Daoy (cell line): ENCODE measurements around the gene ZBTB7C. TPM values are rescaled to one million over a fixed set of nuclear protein-coding genes. Genes with fewer than 3 reads are reported as not detected.

Experiments used
- DNase-seq: peaks from one replicate; pipeline ENCODE4 v3.0.0-alpha.2; 2015; ENCODE audit warnings: low read depth
- total RNA-seq: library from RNA; depleted of rRNA; stranded (reverse); fragments of >200 nt; shearing (Covaris generic); gene quantifications from 2 replicates; pipeline ENCODE4 v1.2.3, GENCODE V29; 2014

ZBTB7C gene
- total RNA-seq, 1 experiment from 2014 or later, result 0.29 TPM

GRCh38 chr18:48060346-48060745, 348.8 kb downstream of the ZBTB7C start:
- DNase-seq, result no peak

DNA sequence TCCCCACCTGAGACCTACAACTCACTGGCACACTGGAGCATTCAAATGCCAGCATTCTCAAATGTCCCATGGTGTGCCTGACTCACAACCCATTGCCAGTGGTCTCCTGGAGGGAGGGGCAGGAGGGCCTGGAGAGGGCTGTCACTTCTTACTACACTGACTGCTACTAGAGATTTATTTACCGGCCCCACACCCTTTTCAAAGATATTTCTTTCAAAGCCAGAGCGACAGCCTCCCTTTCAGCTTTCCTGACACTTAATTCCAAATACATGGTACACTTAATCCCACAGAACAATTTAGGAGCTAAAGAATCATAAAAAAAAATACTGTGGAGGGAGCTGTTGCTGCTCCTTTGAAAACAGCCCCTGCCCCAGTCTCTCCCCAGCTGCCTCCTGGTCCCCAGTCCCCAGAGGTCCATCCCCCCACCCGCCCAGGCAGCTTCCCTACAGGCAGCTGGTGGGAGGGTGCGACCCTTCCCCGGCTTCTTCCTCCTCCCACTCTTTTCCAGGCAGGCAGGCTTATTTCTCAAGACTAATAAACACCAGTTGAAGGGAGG, 349.6 kb downstream of the ZBTB7C start:
- DNase-seq, result peak; percentile 29

DNA sequence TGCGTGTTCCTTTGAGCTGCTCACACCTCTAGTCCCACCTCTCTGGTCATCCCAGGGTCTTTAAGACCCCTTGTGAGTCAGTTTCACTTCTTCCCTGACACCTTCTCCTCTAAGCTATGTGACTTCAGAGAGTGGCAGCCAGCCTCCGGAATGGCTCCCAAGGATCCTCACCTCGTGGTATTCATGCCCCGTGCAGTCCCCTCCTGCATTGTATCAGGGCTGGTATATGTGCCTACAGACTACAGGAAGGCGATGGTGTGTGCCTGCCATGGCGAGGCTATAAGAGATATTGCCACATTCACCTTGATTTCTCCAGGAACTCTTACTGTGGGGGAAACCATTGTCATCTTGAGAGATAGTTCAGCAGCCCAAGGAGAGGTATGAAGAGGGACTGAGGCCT, 350.7 kb downstream of the ZBTB7C start:
- DNase-seq, result no peak

DNA sequence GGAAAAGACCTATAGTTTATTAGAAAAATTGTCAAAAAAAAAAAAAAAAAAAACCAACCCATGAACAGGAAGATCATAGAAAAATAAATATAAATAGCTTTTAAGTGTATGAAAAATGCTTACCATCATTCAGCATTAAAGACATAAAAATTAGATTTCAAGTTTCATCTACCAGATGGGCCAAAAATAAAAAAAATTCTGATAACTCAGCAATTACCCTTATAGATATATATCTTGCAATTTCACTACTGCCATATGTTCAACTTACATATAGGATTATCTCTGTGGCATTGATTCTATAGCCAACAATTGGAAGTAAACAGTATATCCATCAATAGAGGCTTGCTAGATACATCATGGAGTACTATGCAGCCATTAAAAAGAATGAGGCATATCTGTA, 352.2 kb downstream of the ZBTB7C start:
- DNase-seq, result no peak

GRCh38 chr18:48055351-48055750, 353.8 kb downstream of the ZBTB7C start:
- DNase-seq, result no peak

GRCh38 chr18:48053881-48054816, 355.0 kb downstream of the ZBTB7C start:
- DNase-seq, result no peak

DNA sequence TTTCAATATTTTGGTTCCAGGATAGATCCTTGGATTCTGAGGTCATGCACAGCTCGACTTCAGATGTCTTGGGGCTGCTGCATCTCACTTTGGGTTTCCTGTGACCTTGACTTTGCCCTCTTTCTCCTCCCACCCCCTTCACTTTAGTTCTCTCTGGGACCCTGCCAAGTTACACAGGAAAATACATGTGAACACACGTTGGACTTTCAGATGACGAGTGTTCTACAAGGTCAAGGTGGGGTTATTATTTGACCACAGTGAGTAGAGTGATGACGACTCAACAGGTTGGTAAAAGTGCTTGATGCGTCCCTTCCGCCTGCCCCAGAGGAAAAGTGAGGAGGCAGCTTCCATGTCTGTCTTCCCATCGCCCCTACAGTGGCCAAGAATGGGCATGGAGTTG, 356.3 kb downstream of the ZBTB7C start:
- no peak for DNase-seq

- DNase-seq, result no peak
These were observed 357.0 kb downstream of the ZBTB7C start for GRCh38 chr18:48051945-48052840.

- DNase-seq, result no peak
These were observed 359.0 kb downstream of the ZBTB7C start for GRCh38 chr18:48050176-48050575.

DNA sequence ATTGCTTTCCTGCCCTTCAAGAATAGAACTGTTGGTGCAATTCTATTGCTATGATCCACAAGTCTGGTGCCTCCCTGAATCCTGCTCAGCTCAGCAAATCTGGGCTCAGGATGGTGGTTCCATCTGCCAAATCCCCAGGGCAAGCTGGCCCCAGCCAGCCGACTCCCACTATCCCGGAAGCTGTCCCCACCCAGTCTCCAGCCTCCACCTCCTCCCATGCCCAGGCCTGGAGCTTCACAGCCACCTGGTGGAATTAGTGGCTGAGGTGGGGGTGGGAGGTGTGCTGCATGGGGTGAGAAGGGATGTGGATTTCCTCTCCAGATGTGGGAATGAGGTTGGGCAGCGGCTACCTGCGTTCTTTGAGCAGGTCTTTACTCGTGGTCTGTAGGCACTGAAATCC, 359.4 kb downstream of the ZBTB7C start:
- DNase-seq, result no peak

DNA sequence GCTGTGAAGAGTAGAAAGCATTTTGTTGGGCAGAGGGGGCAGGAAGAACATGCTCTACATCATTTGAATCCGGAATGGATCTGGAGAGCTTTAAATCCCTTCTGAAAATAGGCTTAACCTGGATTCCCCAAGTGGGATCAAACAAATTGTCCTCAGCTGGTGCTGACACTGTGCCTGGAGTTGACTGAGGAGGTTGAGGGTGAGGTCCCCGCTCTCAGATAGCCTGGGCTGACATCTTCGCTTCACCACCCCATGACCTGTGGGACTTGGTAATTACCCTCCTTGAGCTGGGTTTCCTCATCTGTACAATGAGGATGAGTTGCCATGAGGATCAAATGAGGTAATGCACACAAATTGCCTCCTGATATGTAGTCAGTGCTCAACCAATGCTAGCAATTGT, 360.9 kb downstream of the ZBTB7C start:
- DNase-seq, result no peak

- DNase-seq, result no peak
These were observed 362.3 kb downstream of the ZBTB7C start for GRCh38 chr18:48046843-48047242.

GRCh38 chr18:48045744-48046143, 363.4 kb downstream of the ZBTB7C start:
- DNase-seq, result no peak

GRCh38 chr18:48044944-48045343, 364.2 kb downstream of the ZBTB7C start:
- DNase-seq, result no peak

DNA sequence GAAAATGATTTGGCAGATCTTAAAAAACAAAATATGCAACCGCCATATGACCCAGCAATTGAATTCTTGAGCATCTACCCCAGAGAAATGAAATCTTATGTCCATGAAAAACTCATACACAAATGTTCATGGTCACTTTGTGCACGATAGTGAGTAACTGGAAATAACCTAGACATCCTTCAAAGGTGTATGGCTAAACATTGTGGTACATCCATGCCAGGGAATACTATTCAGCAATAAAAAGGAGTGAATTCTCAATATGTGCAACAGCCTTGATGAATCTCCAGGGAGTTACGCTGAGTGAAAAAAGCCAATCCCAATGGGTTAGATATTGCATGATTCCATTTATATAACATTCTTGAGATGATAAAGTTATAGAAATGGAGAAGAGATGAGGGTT, 366.0 kb downstream of the ZBTB7C start:
- no peak for DNase-seq

GRCh38 chr18:48042431-48042830, 366.8 kb downstream of the ZBTB7C start:
- no peak for DNase-seq

DNA sequence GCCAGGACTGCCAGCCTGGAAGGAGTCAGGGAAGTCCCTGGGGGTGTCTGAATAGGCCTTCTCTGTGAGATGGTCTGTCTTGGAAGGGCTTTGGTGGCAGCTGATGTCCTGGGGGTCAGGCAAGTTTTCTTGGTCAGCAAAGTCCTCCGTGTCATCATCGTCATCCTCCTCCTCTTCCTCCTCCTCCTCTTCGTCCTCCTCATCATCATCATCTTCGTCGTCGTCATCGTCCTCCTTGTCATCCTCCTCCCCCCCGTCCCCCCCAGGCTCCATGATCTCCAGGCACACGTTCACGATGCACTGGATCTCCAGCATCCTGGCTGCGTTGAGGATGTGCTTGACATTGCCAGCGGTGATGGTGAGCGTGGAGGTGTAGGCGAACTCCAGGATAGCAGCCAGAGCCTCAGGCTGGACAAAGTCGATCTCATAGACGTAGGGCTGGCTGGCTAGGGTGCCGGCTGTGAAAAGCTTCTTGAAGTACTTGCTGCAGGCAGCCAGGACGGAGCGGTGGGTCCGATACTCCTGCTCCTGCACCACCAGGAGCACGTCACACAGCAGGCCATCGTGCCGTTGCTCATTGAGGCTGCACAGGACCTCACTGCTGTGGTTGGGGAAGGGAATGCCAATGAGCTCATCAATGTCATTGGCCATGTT, 368.6 kb downstream of the ZBTB7C start:
- DNase-seq, result no peak

GRCh38 chr18:48039769-48040215, 369.4 kb downstream of the ZBTB7C start:
- DNase-seq, result no peak

DNA sequence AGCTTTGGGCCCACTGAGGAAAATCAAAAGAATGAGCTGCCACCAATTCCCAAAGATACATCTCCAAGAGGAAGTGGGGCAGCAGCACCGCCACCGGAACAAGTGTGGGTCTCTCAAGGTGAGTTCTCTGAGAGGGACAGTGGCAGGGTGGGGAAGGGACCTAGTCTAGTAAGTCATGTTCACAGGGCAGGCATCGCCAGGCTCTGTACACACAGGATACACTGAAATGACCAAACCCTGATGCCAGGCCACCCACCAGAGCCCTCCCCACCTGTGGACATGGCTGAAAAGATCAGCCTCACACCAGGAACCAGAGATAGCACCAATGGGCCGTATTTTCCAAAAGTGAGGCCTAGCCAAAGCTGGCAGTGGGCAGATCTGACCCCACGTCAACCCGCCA, 370.5 kb downstream of the ZBTB7C start:
- no peak for DNase-seq

DNA sequence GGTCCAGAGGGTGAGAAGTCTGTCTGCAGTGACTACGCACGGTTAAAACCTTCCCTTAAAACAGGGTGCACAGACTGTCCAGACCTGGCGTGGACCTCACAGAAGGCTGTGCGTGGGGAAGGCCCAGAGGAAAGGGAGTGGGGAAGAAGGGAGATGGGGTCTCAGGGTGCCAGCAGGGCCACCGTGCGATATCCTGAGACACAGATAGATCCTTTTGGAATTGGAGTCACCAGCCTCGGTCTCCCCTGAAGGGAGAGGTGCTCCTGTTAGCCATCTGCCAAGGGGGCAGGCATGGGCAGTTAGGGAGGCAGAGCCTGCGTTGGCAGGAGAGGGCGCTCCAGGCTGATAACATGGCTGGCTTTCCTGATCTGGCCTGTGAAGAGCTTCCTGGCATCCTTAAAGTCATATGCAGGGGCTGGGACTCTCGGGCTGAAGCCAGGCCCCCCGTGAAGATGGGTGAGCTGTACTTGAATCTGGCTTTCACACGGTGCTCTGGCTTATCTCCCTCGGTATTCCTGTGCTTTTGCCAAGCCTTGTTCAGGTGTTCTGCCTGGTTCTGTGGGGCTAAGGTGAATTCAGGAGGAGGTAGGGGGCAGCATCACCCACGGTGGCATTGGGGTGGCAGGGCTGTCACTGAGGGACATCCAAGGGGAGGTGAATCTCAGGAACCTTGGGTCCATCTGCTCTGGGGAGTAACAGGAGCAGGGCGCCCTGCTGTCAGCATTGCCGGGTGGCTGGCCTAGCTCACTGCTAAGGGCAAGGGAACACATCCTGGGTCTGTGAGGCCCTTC, 371.5 kb downstream of the ZBTB7C start:
- DNase-seq, result peak; percentile 44
